Naive thymus-derived CD4-positive, alpha-beta T cell (primary cell): ENCODE results near the gene JUN. TPM values are rescaled to one million over a fixed set of nuclear protein-coding genes. Genes with fewer than 3 reads are reported as not detected.

Experiments
- ATAC-seq: fragments of 150-1000 bp; cut with Tn5 transposase; 2 replicates; pipeline ENCODE4 v1.10.0; 2021; ENCODE audit warnings: mild to moderate bottlenecking, moderate library complexity
- CTCF ChIA-PET: fragments of 350-600 bp; sonication (Branson Sonifier 250); formaldehyde crosslinking; loops from one replicate; lab custom pipeline; 2021; ENCODE audit warnings: antibody characterized with exemption; lab: Charles Lee
- POLR2A ChIA-PET: fragments of 350-600 bp; sonication (Branson Sonifier 250); formaldehyde crosslinking; loops from one replicate; lab custom pipeline; 2021; ENCODE audit warnings: antibody characterized with exemption, inconsistent platforms; lab: Charles Lee
- DNase-seq, 9 donors: peaks; one replicate each; pipeline versions ENCODE4 v3.0.0 to v3.0.0-alpha.2; 2020 to 2022; ENCODE audit warnings: mixed read lengths in 1 of 9
- H3K27ac ChIP-seq: one replicate; pipeline ENCODE4 v1.7.0; 2013; ENCODE audit warnings: mild to moderate bottlenecking, low read depth, low read length, moderate library complexity
- H3K27me3 ChIP-seq, 2 donors: one replicate each; pipeline ENCODE4 v1.7.0; 2013; ENCODE audit warnings: low read length in 2 of 2, mild to moderate bottlenecking in 2 of 2, moderate library complexity in 2 of 2; ENCODE audit not compliant: control insufficient read depth in 2 of 2, insufficient read depth in 2 of 2
- H3K36me3 ChIP-seq, 3 experiments: 1 replicate in 2 of 3; 2 replicates in 1 of 3; pipeline ENCODE4 v1.7.0; 2013; ENCODE audit warnings: low read length in 3 of 3, mild to moderate bottlenecking in 3 of 3, moderate library complexity in 1 of 3; ENCODE audit not compliant: insufficient read depth in 3 of 3, control insufficient read depth in 2 of 3
- H3K4me1 ChIP-seq, 2 donors: one replicate each; pipeline ENCODE4 v1.7.0; 2013; ENCODE audit warnings: low read length in 2 of 2, mild to moderate bottlenecking in 2 of 2, moderate library complexity in 1 of 2; ENCODE audit not compliant: control insufficient read depth in 2 of 2, insufficient read depth in 2 of 2
- H3K4me3 ChIP-seq: 2 replicates; pipeline ENCODE4 v1.7.0; 2013; ENCODE audit warnings: mild to moderate bottlenecking, low read length
- H3K9me3 ChIP-seq, 3 experiments: 1 replicate in 2 of 3; 2 replicates in 1 of 3; pipeline ENCODE4 v1.7.0; 2013; ENCODE audit warnings: low read length in 3 of 3; ENCODE audit not compliant: control insufficient read depth in 2 of 3
- H3K27ac Mint-ChIP-seq, 9 donors: one replicate each; pipeline ENCODE4 v1.8.0; 2020 to 2022; ENCODE audit warnings: mixed read lengths in 9 of 9, mild to moderate bottlenecking in 8 of 9, moderate library complexity in 5 of 9, inconsistent platforms in 2 of 9
- H3K27me3 Mint-ChIP-seq, 5 donors: one replicate each; pipeline ENCODE4 v1.8.0; 2021 to 2022; ENCODE audit warnings: mixed read lengths in 5 of 5, mild to moderate bottlenecking in 1 of 5
- H3K36me3 Mint-ChIP-seq, 5 donors: one replicate each; pipeline ENCODE4 v1.8.0; 2020 to 2022; ENCODE audit warnings: mixed read lengths in 5 of 5, mild to moderate bottlenecking in 3 of 5, inconsistent platforms in 1 of 5
- H3K4me1 Mint-ChIP-seq, 7 donors: one replicate each; pipeline ENCODE4 v1.8.0; 2020 to 2022; ENCODE audit warnings: mixed read lengths in 7 of 7, mild to moderate bottlenecking in 3 of 7, inconsistent platforms in 1 of 7
- H3K4me3 Mint-ChIP-seq, 10 donors: one replicate each; pipeline ENCODE4 v1.8.0; 2020 to 2022; ENCODE audit warnings: mild to moderate bottlenecking in 10 of 10, mixed read lengths in 10 of 10, moderate library complexity in 6 of 10, inconsistent platforms in 2 of 10
- H3K9me3 Mint-ChIP-seq, 11 donors: one replicate each; pipeline ENCODE4 v1.8.0; 2020 to 2022; ENCODE audit warnings: mixed read lengths in 11 of 11, mild to moderate bottlenecking in 4 of 11, inconsistent platforms in 1 of 11, moderate library complexity in 1 of 11
- intact Hi-C, 2 donors: fragments of 100-400 bp; cut with micrococcal nuclease; formaldehyde crosslinking; loops; one replicate each; pipeline ENCODE4 v1.15.1; 2023
- polyA plus RNA-seq, 2 donors: library from polyadenylated mRNA; unstranded; fragments of 300-500 nt; fragmentation: Illumina TruSeq; gene quantifications; one replicate each; pipeline ENCODE4 v1.2.3, GENCODE V29; 2021
- total RNA-seq, 6 experiments: library from RNA in 5 of 6; stranded (reverse) in 5 of 6; gene quantifications; 1 replicate in 5 of 6; 2 replicates in 1 of 6; pipeline ENCODE4 v1.2.3 and lab custom pipeline; 2021 to 2026

The JUN gene
- total RNA-seq: 1,000 to 10,000 TPM in 2 of 5 experiments, 10 to 100 TPM in 3; 17.9 to 1,362 (median 41.2) TPM
- polyA plus RNA-seq: 10 to 100 TPM; 21.9 to 30.1 TPM
- 5,936 reads per million, percentile 100 among the genes with 10 or more reads in this experiment for total RNA-seq (lab: John Stamatoyannopoulos, UW)

GRCh38 chr1:58783993-58784757, at the start of gene JUN:
Gene JUN (minus strand): TSS chr1:58784047. CDS start chr1:58783070, 977 bp downstream.
- peaks cover 7 to 49% (median 33%) of the 10 kb centered on the region in 7 donors for H3K4me1 Mint-ChIP-seq

GRCh38 chr1:58833166-58833565, 49.3 kb upstream of the JUN start:
- Histone ChIP-seq H3K27ac (no peak overlapping the region), H3K36me3 (no peaks in the 10 kb centered on the region), H3K27me3 (no peaks in the 10 kb centered on the region), H3K9me3 (no peaks in the 10 kb centered on the region), H3K4me1 (no peaks in the 10 kb centered on the region), H3K4me3 (no peak overlapping the region)
- ChIA-PET POLR2A (no interaction called here), CTCF (no interaction called here)
- no peak overlapping the region for H3K4me3 Mint-ChIP-seq
- no peaks in the 10 kb centered on the region for H3K27me3 Mint-ChIP-seq
- peaks cover 0 to 14% (median 5%) of the 10 kb centered on the region in 11 donors for H3K9me3 Mint-ChIP-seq
- intact Hi-C loops: no loop called here
- DNase-seq (no peak), ATAC-seq (no peak)
- H3K27ac Mint-ChIP-seq: no peak overlapping the region
- H3K36me3 Mint-ChIP-seq: peaks cover 4 to 20% (median 9%) of the 10 kb centered on the region in 5 donors
- peaks cover 0 to 6% (median 0%) of the 10 kb centered on the region in 7 donors for H3K4me1 Mint-ChIP-seq

More at GRCh38 chr1:58783993-58784757, at the start of gene JUN:
- Histone ChIP-seq H3K36me3 (peaks cover 0 to 23% (median 0%) of the 10 kb centered on the region in 3 experiments), H3K4me1 (peaks cover 13 to 16% of the 10 kb centered on the region in 2 donors), H3K4me3 (peak within 1 kb of the TSS; percentile 97), H3K9me3 (no peaks in the 10 kb centered on the region), H3K27me3 (peaks cover 0 to 4% of the 10 kb centered on the region in 2 donors), H3K27ac (peak within 1 kb of the TSS; percentile 95)
- Mint-ChIP-seq H3K4me3 (peak within 1 kb of the TSS; percentile 91 to 100 (median 95)), H3K27ac (peak within 1 kb of the TSS; percentile 98 to 100 (median 100)), H3K9me3 (peaks cover 0 to 28% (median 9%) of the 10 kb centered on the region in 11 donors), H3K27me3 (peaks cover 0 to 5% (median 3%) of the 10 kb centered on the region in 5 donors), H3K36me3 (peaks cover 6 to 42% (median 21%) of the 10 kb centered on the region in 5 donors)
- ChIA-PET CTCF (interaction anchor here (0.6 to 3.9 kb wide), 7 partner anchors 29 to 915 kb away, joined by 3 to 27 read pairs (median 4); no protein-coding TSS in a partner anchor), POLR2A (interaction anchor here (0.6 to 3.3 kb wide), 39 partner anchors 8 to 1030 kb away, joined by 3 to 18 read pairs (median 4); partner anchors contain the start of genes FGGY, HOOK1 and OMA1)
- DNase-seq (peak; percentile 94 to 100 (median 98)), ATAC-seq (peak; percentile 82)
- intact Hi-C loops: loop anchor here (1.0 to 10.0 kb wide), 23 partner anchors 11 to 1030 kb away; partner anchors contain the start of genes MYSM1 (in 2 of the 2), HOOK1 (in 1 of the 2) and OMA1 (in 1 of the 2)

GRCh38 chr1:58830291-58830690, 46.4 kb upstream of the JUN start:
- no peaks in the 10 kb centered on the region for H3K27me3 Mint-ChIP-seq
- DNase-seq: no peak

GRCh38 chr1:58829866-58830265, 46.0 kb upstream of the JUN start:
- Mint-ChIP-seq H3K4me1 (no peaks in the 10 kb centered on the region), H3K36me3 (peaks cover 13 to 42% (median 24%) of the 10 kb centered on the region in 5 donors), H3K9me3 (peaks cover 5 to 29% (median 19%) of the 10 kb centered on the region in 11 donors), H3K4me3 (no peak overlapping the region), H3K27me3 (no peaks in the 10 kb centered on the region), H3K27ac (no peak overlapping the region)
- ATAC-seq (no peak), DNase-seq (no peak)
- Histone ChIP-seq H3K9me3 (peaks cover 0 to 4% (median 0%) of the 10 kb centered on the region in 3 experiments), H3K27ac (no peak overlapping the region), H3K27me3 (no peaks in the 10 kb centered on the region), H3K36me3 (no peaks in the 10 kb centered on the region), H3K4me1 (no peaks in the 10 kb centered on the region), H3K4me3 (no peak overlapping the region)
- intact Hi-C loops: no loop called here
- CTCF ChIA-PET: no interaction called here
- POLR2A ChIA-PET: no interaction called here

More at GRCh38 chr1:58830291-58830690, 46.4 kb upstream of the JUN start:
- Mint-ChIP-seq H3K36me3 (peaks cover 13 to 38% (median 24%) of the 10 kb centered on the region in 5 donors), H3K27ac (no peak overlapping the region), H3K9me3 (peaks cover 5 to 29% (median 19%) of the 10 kb centered on the region in 11 donors), H3K4me1 (no peaks in the 10 kb centered on the region), H3K4me3 (no peak overlapping the region)
- H3K27ac ChIP-seq: no peak overlapping the region
- H3K4me3 ChIP-seq: no peak overlapping the region
- intact Hi-C loops: no loop called here
- CTCF ChIA-PET: no interaction called here
- no peaks in the 10 kb centered on the region for H3K4me1 ChIP-seq
- H3K36me3 ChIP-seq: no peaks in the 10 kb centered on the region
- no peak for ATAC-seq
- no peaks in the 10 kb centered on the region for H3K27me3 ChIP-seq
- POLR2A ChIA-PET: no interaction called here
- H3K9me3 ChIP-seq: peaks cover 0 to 4% (median 0%) of the 10 kb centered on the region in 3 experiments

- peaks cover 5 to 29% (median 19%) of the 10 kb centered on the region in 11 donors for H3K9me3 Mint-ChIP-seq
- no peaks in the 10 kb centered on the region for H3K36me3 ChIP-seq
- no peaks in the 10 kb centered on the region for H3K4me1 ChIP-seq
- intact Hi-C loops: no loop called here
- H3K9me3 ChIP-seq: peaks cover 0 to 4% (median 0%) of the 10 kb centered on the region in 3 experiments
- H3K27me3 ChIP-seq: no peaks in the 10 kb centered on the region
- POLR2A ChIA-PET: no interaction called here
- peaks cover 13 to 44% (median 24%) of the 10 kb centered on the region in 5 donors for H3K36me3 Mint-ChIP-seq
- no peak for ATAC-seq
- no peak overlapping the region for H3K27ac ChIP-seq
- H3K4me1 Mint-ChIP-seq: no peaks in the 10 kb centered on the region
- DNase-seq: no peak
- H3K27me3 Mint-ChIP-seq: no peaks in the 10 kb centered on the region
- H3K4me3 ChIP-seq: no peak overlapping the region
- CTCF ChIA-PET: interaction anchor here (0.5 to 0.6 kb wide), 3 partner anchors 27 to 323 kb away, joined by 3 to 5 read pairs (median 3); no protein-coding TSS in a partner anchor
- no peak overlapping the region for H3K27ac Mint-ChIP-seq
- no peak overlapping the region for H3K4me3 Mint-ChIP-seq
Measured at GRCh38 chr1:58827298-58827697, 43.5 kb upstream of the JUN start.

GRCh38 chr1:58824753-58825389, 41.0 kb upstream of the JUN start:
- ATAC-seq (no peak), DNase-seq (no peak)
- Mint-ChIP-seq H3K9me3 (peaks cover 5 to 27% (median 19%) of the 10 kb centered on the region in 11 donors), H3K4me1 (peaks cover 0 to 2% (median 0%) of the 10 kb centered on the region in 7 donors), H3K27ac (no peak overlapping the region), H3K4me3 (no peak overlapping the region), H3K27me3 (peaks cover 0 to 5% (median 0%) of the 10 kb centered on the region in 5 donors), H3K36me3 (peaks cover 13 to 41% (median 24%) of the 10 kb centered on the region in 5 donors)
- Histone ChIP-seq H3K4me3 (no peak overlapping the region), H3K27me3 (no peaks in the 10 kb centered on the region), H3K4me1 (no peaks in the 10 kb centered on the region), H3K27ac (no peak overlapping the region), H3K36me3 (no peaks in the 10 kb centered on the region), H3K9me3 (peaks cover 0 to 4% (median 0%) of the 10 kb centered on the region in 3 experiments)
- ChIA-PET POLR2A (interaction anchor here (1.6 kb wide), 1 partner anchor 8 kb away, joined by 6 read pairs; no protein-coding TSS in a partner anchor), CTCF (interaction anchor here (1.6 kb wide), 1 partner anchor 16 kb away, joined by 3 read pairs; no protein-coding TSS in a partner anchor)
- intact Hi-C loops: no loop called here
